Upper lobe of right lung (tissue), 1 donor: Measurements from ENCODE around the gene NUDT21. TPM values are rescaled to one million over a fixed set of nuclear protein-coding genes. Genes with fewer than 3 reads are reported as not detected.
"Not testable (repeated sequence)": the region's sequence is repeated elsewhere in the genome, so short reads cannot be mapped to it uniquely, and the experiment has no call there.

Experiments used
- ATAC-seq: fragments of 200-7000 bp; cut with Tn5 transposase; one replicate; pipeline ENCODE4 v1.9.1; 2020; ENCODE audit warnings: mild to moderate bottlenecking, moderate library complexity
- DNase-seq: peaks from one replicate; pipeline ENCODE4 v3.0.0-alpha.2; 2020
- H3K27ac ChIP-seq: fragments of 200-600 bp; one replicate; pipeline ENCODE4 v1.8.0; 2022
- H3K27me3 ChIP-seq: fragments of 200-600 bp; one replicate; pipeline ENCODE4 v1.8.0; 2022; ENCODE audit warnings: mild to moderate bottlenecking
- H3K36me3 ChIP-seq: fragments of 200-600 bp; one replicate; pipeline ENCODE4 v1.8.0; 2022
- H3K4me1 ChIP-seq: fragments of 200-600 bp; one replicate; pipeline ENCODE4 v1.8.0; 2022
- H3K4me3 ChIP-seq: fragments of 200-600 bp; one replicate; pipeline ENCODE4 v1.8.0; 2022; ENCODE audit warnings: mild to moderate bottlenecking
- H3K9me3 ChIP-seq: fragments of 200-600 bp; one replicate; pipeline ENCODE4 v1.8.0; 2022
- CTCF ChIP-seq: fragments of 200-600 bp; IDR thresholded peaks from one replicate; pipeline ENCODE4 v1.8.0; 2022; ENCODE audit warnings: antibody characterized with exemption
- intact Hi-C: fragments of 100-400 bp; cut with DNase I; formaldehyde crosslinking; loops from one replicate; pipeline ENCODE4 v1.11.0; 2022
- long read RNA-seq: library from polyadenylated mRNA; unstranded; transcript quantifications from one replicate; pipeline ENCODE4 v2.0.0, GENCODE V29; 2021
- total RNA-seq: library from RNA; stranded (reverse); fragmentation: NEBNext Ultra II Directional; extraction: Animal tissue kit (Norgen Biotek cat#: 25700); gene quantifications from one replicate; pipeline ENCODE4 v1.2.1, GENCODE V29; 2021
- donor health status: DM: no; HTN: yes; CAD: no; lungs with severe emphysema.

NUDT21 gene
- 77.2 TPM for total RNA-seq
- long read RNA-seq, full-length matches to known transcripts = 112 of 119 reads
- long read RNA-seq, partial matches to known transcripts = 4 of 119 reads
- long read RNA-seq, other reads (novel, unspliced or antisense) = 3 of 119 reads

- intact Hi-C loops = no loop called here
- peak; percentile 100 for ATAC-seq
- H3K27ac ChIP-seq = peak within 1 kb of the TSS; percentile 84
- DNase-seq = peak; percentile 95
- no peaks in the 10 kb centered on the region for H3K27me3 ChIP-seq
- H3K4me3 ChIP-seq = peak within 1 kb of the TSS; percentile 82
- TF ChIP-seq CTCF = peak; percentile 7
- no peaks in the 10 kb centered on the region for H3K9me3 ChIP-seq
- peaks cover 27% of the 10 kb centered on the region for H3K4me1 ChIP-seq
- peaks cover 40% of the 10 kb centered on the region for H3K36me3 ChIP-seq
Observed at GRCh38 chr16:56450986-56451752, at the start of gene NUDT21, which contains the start of gene OGFOD1. TSS of gene NUDT21 (minus strand) at chr16:56451332. CDS start at chr16:56451202, 130 bp downstream. TSS of gene OGFOD1 (plus strand) at chr16:56451554. CDS start at chr16:56451613, 59 bp downstream.

GRCh38 chr16:56493815-56494214 is 42.7 kb upstream of the NUDT21 start:
- Histone ChIP-seq H3K4me3 (no peak overlapping the region), H3K27ac (no peak overlapping the region), H3K9me3 (no peaks in the 10 kb centered on the region), H3K4me1 (no peaks in the 10 kb centered on the region), H3K36me3 (peaks cover 37% of the 10 kb centered on the region), H3K27me3 (no peaks in the 10 kb centered on the region)
- no peak for TF ChIP-seq CTCF
- DNase-seq (no peak), ATAC-seq (no peak)
- intact Hi-C loops = no loop called here

- no peak for ATAC-seq
- H3K4me3 ChIP-seq = no peak overlapping the region
Observed at GRCh38 chr16:56493126-56493525, 42.0 kb upstream of the NUDT21 start.

GRCh38 chr16:56491657-56492261 is 40.6 kb upstream of the NUDT21 start:
- Histone ChIP-seq H3K36me3 (peaks cover 16% of the 10 kb centered on the region), H3K27me3 (no peaks in the 10 kb centered on the region), H3K9me3 (no peaks in the 10 kb centered on the region), H3K4me1 (no peaks in the 10 kb centered on the region), H3K27ac (no peak overlapping the region), H3K4me3 (no peak overlapping the region)
- ATAC-seq = no peak
- no peak for TF ChIP-seq CTCF
- intact Hi-C loops = no loop called here
- DNase-seq = no peak

More at GRCh38 chr16:56493126-56493525, 42.0 kb upstream of the NUDT21 start:
- peaks cover 30% of the 10 kb centered on the region for H3K36me3 ChIP-seq
- no peaks in the 10 kb centered on the region for H3K27me3 ChIP-seq
- no peak for DNase-seq
- no peaks in the 10 kb centered on the region for H3K4me1 ChIP-seq
- H3K9me3 ChIP-seq = no peaks in the 10 kb centered on the region
- TF ChIP-seq CTCF = no peak
- no peak overlapping the region for H3K27ac ChIP-seq
- intact Hi-C loops = no loop called here

GRCh38 chr16:56488868-56489267 is 37.7 kb upstream of the NUDT21 start:
- H3K4me1 ChIP-seq, H3K27ac ChIP-seq, intact Hi-C loops, H3K4me3 ChIP-seq, ATAC-seq, H3K27me3 ChIP-seq, DNase-seq, H3K9me3 ChIP-seq: not testable (repeated sequence)
- peaks cover 24% of the 10 kb centered on the region for H3K36me3 ChIP-seq

GRCh38 chr16:56488035-56488434 is 36.9 kb upstream of the NUDT21 start:
- Histone ChIP-seq H3K4me1 (no peaks in the 10 kb centered on the region), H3K27ac (no peak overlapping the region), H3K9me3 (no peaks in the 10 kb centered on the region), H3K36me3 (peaks cover 32% of the 10 kb centered on the region), H3K27me3 (no peaks in the 10 kb centered on the region), H3K4me3 (no peak overlapping the region)
- intact Hi-C loops = no loop called here
- no peak for TF ChIP-seq CTCF
- ATAC-seq (no peak), DNase-seq (no peak)
